Left kidney (tissue), 2 donors: Measurements from ENCODE around the gene CSAD. TPM values are rescaled to one million over a fixed set of nuclear protein-coding genes. Genes with fewer than 3 reads are reported as not detected.
"Not testable (repeated sequence)": the region's sequence is repeated elsewhere in the genome, so short reads cannot be mapped to it uniquely, and the experiment has no call there.

Experiments used
- DNase-seq: peaks from one replicate; pipeline ENCODE4 v3.0.0-alpha.2; 2013
- polyA plus RNA-seq: library from polyadenylated mRNA; unstranded; fragments of 120-200 nt; gene quantifications from one replicate; pipeline ENCODE4 v1.2.1, GENCODE V29; 2013; ENCODE audit not compliant: insufficient read length

Gene CSAD
- polyA plus RNA-seq, 1 donor = 105 TPM

GRCh38 chr12:53218551-53219291 lies 38.0 kb upstream of the CSAD start:
- DNase-seq = no peak

GRCh38 chr12:53217931-53218307 lies 37.2 kb upstream of the CSAD start:
- DNase-seq = no peak

GRCh38 chr12:53217051-53217930 lies 36.6 kb upstream of the CSAD start:
- DNase-seq = no peak

- DNase-seq = no peak
Measured at GRCh38 chr12:53215497-53215896, 34.8 kb upstream of the CSAD start.

- DNase-seq = no peak
Measured at GRCh38 chr12:53214687-53215455, 34.1 kb upstream of the CSAD start.

GRCh38 chr12:53214221-53214620 lies 33.5 kb upstream of the CSAD start:
- DNase-seq = no peak

- DNase-seq = no peak
Measured at GRCh38 chr12:53213348-53213747, 32.6 kb upstream of the CSAD start.

GRCh38 chr12:53212931-53213330 lies 32.2 kb upstream of the CSAD start:
- DNase-seq = no peak

- no peak for DNase-seq
Measured at GRCh38 chr12:53211476-53212381, 31.0 kb upstream of the CSAD start.

- DNase-seq = no peak
Measured at GRCh38 chr12:53210843-53211242, 30.1 kb upstream of the CSAD start.

GRCh38 chr12:53208877-53209463 lies 28.2 kb upstream of the CSAD start:
- DNase-seq = no peak

- DNase-seq = no peak
Measured at GRCh38 chr12:53208435-53208834, 27.7 kb upstream of the CSAD start.

GRCh38 chr12:53207042-53207441 lies 26.3 kb upstream of the CSAD start, which contains the start of gene ITGB7:
Gene ITGB7, minus strand, starts transcription at chr12:53207251. Its CDS starts 6,808 bp downstream, at chr12:53200443.
- no peak for DNase-seq

- no peak for DNase-seq
Measured at GRCh38 chr12:53205747-53206419, 25.2 kb upstream of the CSAD start.

- no peak for DNase-seq
Measured at GRCh38 chr12:53204351-53204750, 23.6 kb upstream of the CSAD start.

GRCh38 chr12:53202316-53202715 lies 21.6 kb upstream of the CSAD start:
- DNase-seq = not testable (repeated sequence)

- no peak for DNase-seq
Measured at GRCh38 chr12:53201639-53202038, 20.9 kb upstream of the CSAD start.

GRCh38 chr12:53201177-53201541 lies 20.4 kb upstream of the CSAD start:
- no peak for DNase-seq

- DNase-seq = no peak
Measured at GRCh38 chr12:53200458-53201176, 19.9 kb upstream of the CSAD start.

GRCh38 chr12:53200107-53200457 lies 19.4 kb upstream of the CSAD start:
- no peak for DNase-seq
